Measurements from ENCODE around the gene CCNE1.

CCNE1 gene

GRCh38 chr19:29811125-29812079 is at the start of gene CCNE1 (continued):
- TF ChIP-seq KLF17 (tag by site-specific recombination; IDR thresholded peaks at IDR 0.05) (peak; percentile 97), REST (tag by site-specific recombination; IDR thresholded peaks at IDR 0.05) (peak; percentile 46; the same call in 1 of the 2 replicates), ELK4 (IDR thresholded peaks at IDR 0.05; ENCODE audit: borderline replicate concordance, low read depth, low read length) (no peak), ZBTB10 (tag by site-specific recombination; IDR thresholded peaks at IDR 0.05) (peak; percentile 92), MYNN (tag by site-specific recombination; IDR thresholded peaks at IDR 0.05; ENCODE audit: borderline replicate concordance) (no peak), ZNF449 (tag by site-specific recombination; IDR thresholded peaks at IDR 0.05) (peak; percentile 65), ZNF692 (tag by site-specific recombination; IDR thresholded peaks at IDR 0.05) (peak; percentile 90), ZNF184 (tag by site-specific recombination; IDR thresholded peaks at IDR 0.05) (peak; percentile 72; the same call in 1 of the 2 replicates), ZNF610 (tag by site-specific recombination; IDR thresholded peaks at IDR 0.05; ENCODE audit: borderline replicate concordance) (peak; percentile 90), ZNF626 (tag by site-specific recombination; IDR thresholded peaks at IDR 0.05) (no peak), ZNF18 (tag by site-specific recombination; IDR thresholded peaks at IDR 0.05) (0 out of 2 replicates have a peak, but pooled peaks have one; percentile 37), INSM2 (tag by site-specific recombination; IDR thresholded peaks at IDR 0.05) (peak; percentile 85), ZNF654 (tag by site-specific recombination; IDR thresholded peaks at IDR 0.05; ENCODE audit: low read depth) (no peak), WT1 (tag by site-specific recombination; IDR thresholded peaks at IDR 0.05) (no peak), BCL6B (tag by site-specific recombination; IDR thresholded peaks at IDR 0.05) (no peak), ZNF621 (tag by site-specific recombination; IDR thresholded peaks at IDR 0.05) (no peak)

Measured in HEK293 (cell line).